HEK293 (cell line): ENCODE measurements around the gene MUC2.

Experiments used
- CTCF ChIP-seq: fragments of 450-650 bp; formaldehyde crosslinking; IDR thresholded peaks from 2 replicates; pipeline ENCODE4 v1.5.1; 2016; ENCODE audit warnings: missing biosample characterization, missing genetic modification characterization
- SCRT1 ChIP-seq: fragments of 450-650 bp; formaldehyde crosslinking; IDR thresholded peaks from 2 replicates; pipeline ENCODE4 v1.5.1; 2016; ENCODE audit warnings: missing biosample characterization, missing genetic modification characterization, borderline replicate concordance
- ZNF350 ChIP-seq: fragments of 450-650 bp; formaldehyde crosslinking; IDR thresholded peaks from 2 replicates; pipeline ENCODE4 v1.5.0; 2017; ENCODE audit warnings: missing biosample characterization, mild to moderate bottlenecking, missing genetic modification characterization
- ZNF423 ChIP-seq: fragments of 450-650 bp; formaldehyde crosslinking; IDR thresholded peaks from 2 replicates; pipeline ENCODE4 v1.5.1; 2016; ENCODE audit warnings: missing biosample characterization, missing genetic modification characterization
- ZNF518A ChIP-seq: fragments of 450-650 bp; formaldehyde crosslinking; conservative IDR thresholded peaks from 2 replicates; pipeline ENCODE4 v1.5.1; 2016; ENCODE audit warnings: low read depth, missing biosample characterization, missing genetic modification characterization
- ZNF776 ChIP-seq: fragments of 450-650 bp; formaldehyde crosslinking; IDR thresholded peaks from 2 replicates; pipeline ENCODE4 v1.5.0; 2017; ENCODE audit warnings: missing biosample characterization, missing genetic modification characterization, borderline replicate concordance

- TF ChIP-seq CTCF (tag by site-specific recombination) (no peak), SCRT1 (no peak), ZNF776 (tag by site-specific recombination) (no peak), ZNF423 (no peak), ZNF518A (tag by site-specific recombination) (no peak), ZNF350 (no peak)
Observed at GRCh38 chr11:1077033-1077416, 2.4 kb downstream of the MUC2 start.
